ENCODE results near the gene PSORS1C1. TPM values are rescaled to one million over a fixed set of nuclear protein-coding genes. Genes with fewer than 3 reads are reported as not detected.

PSORS1C1 gene
- total RNA-seq, 1 experiment from 2014 or later = 0.39 TPM

DNA sequence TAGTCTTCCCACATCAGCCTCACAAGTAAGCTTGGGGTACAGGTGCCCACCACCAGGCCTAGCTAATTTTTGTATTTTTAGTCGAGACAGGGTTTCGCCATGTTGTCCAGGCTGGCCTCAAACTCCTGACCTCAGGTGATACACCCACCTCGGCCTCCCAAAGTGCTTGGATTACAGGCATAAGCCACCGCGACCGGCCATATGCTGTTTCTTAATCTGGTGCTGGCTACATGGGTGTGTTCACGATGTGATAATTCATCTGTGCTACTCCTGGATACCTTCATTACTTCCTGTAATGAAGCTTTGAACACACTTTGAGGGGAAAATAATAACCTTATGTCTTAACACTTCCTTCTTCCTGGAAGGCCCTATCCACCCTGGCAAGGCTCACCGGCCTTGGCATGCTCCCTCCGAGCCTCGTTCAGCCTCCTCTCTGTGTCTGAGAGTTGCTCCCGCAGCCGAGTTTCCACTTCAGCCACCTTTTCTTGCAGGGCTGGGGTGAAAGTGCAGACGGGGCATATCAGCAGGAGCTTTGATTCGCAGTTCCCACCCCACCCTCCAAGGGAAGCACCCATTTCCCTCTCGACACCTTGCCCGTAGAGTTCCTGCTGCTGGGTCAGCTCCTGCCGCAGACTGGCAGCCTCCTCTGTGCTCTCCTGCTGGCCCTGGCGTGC, 29.8 kb downstream of the PSORS1C1 start:
- H3K9me3 ChIP-seq (replicated peaks) = no peaks in the 10 kb centered on the region
- H3K36me3 ChIP-seq = peaks cover 37% of the 10 kb centered on the region
- no peak for DNase-seq (ENCODE audit: low read depth in 1 of 2, low spot score in 2 of 2)
- H3K27me3 ChIP-seq (replicated peaks) = no peaks in the 10 kb centered on the region
- H3K4me3 ChIP-seq = no peak overlapping the region
- no peak overlapping the region for H3K27ac ChIP-seq
- H3K4me1 ChIP-seq (replicated peaks) = peaks cover 9% of the 10 kb centered on the region

DNA sequence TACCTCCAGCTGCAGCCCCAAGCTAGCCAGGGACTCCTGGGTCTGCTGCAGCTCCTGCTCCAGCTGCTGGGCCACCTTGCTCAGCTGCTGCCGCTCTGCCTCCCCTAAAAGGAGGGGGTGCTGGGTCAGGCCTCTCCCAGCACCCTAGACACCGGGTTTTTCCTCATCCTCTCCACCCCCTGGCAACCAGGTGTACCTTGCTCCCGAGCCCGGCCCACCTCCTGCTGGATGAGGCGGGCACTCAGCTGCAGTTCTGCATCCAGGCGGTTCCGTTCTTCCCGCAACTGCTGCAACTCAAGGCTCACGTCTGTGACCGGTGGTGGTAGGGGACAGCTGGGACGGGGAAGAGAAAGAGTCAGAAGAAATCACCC, 30.4 kb downstream of the PSORS1C1 start:
- H3K4me1 ChIP-seq (replicated peaks) = 0 out of 2 replicates have a peak, but pooled peaks cover 4% of the 10 kb centered on the region
- DNase-seq (ENCODE audit: low read depth in 1 of 2, low spot score in 2 of 2) = no peak
- H3K4me3 ChIP-seq = no peak overlapping the region
- H3K9me3 ChIP-seq (replicated peaks) = no peaks in the 10 kb centered on the region
- peaks cover 42% of the 10 kb centered on the region for H3K36me3 ChIP-seq
- no peak overlapping the region for H3K27ac ChIP-seq
- H3K27me3 ChIP-seq (replicated peaks) = no peaks in the 10 kb centered on the region

DNA sequence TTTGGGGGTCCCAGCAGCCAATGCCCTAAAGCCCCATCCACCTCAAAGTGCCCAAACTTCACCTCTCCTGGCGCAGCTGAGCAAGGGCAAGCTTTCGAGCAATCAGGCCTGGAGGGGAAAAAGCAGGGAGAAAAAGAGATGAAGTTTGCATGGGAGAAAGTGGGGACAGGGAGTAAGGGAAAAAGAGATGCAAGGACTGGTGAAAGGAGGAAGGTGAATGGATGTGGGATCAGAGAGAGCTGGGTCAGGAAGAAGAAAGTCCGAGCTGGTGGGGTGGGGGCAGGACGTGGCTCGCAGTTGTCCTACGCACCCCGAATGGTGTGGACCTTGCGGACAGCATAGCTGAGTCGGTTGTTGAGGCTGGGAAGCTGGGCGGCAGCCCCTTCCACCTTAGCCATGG, 30.8 kb downstream of the PSORS1C1 start:
- H3K4me3 ChIP-seq = no peak overlapping the region
- H3K9me3 ChIP-seq (replicated peaks) = no peaks in the 10 kb centered on the region
- no peaks in the 10 kb centered on the region for H3K27me3 ChIP-seq (replicated peaks)
- no peak for DNase-seq (ENCODE audit: low read depth in 1 of 2, low spot score in 2 of 2)
- no peak overlapping the region for H3K27ac ChIP-seq
- peaks cover 47% of the 10 kb centered on the region for H3K36me3 ChIP-seq
- 0 out of 2 replicates have a peak, but pooled peaks cover 4% of the 10 kb centered on the region for H3K4me1 ChIP-seq (replicated peaks)

DNA sequence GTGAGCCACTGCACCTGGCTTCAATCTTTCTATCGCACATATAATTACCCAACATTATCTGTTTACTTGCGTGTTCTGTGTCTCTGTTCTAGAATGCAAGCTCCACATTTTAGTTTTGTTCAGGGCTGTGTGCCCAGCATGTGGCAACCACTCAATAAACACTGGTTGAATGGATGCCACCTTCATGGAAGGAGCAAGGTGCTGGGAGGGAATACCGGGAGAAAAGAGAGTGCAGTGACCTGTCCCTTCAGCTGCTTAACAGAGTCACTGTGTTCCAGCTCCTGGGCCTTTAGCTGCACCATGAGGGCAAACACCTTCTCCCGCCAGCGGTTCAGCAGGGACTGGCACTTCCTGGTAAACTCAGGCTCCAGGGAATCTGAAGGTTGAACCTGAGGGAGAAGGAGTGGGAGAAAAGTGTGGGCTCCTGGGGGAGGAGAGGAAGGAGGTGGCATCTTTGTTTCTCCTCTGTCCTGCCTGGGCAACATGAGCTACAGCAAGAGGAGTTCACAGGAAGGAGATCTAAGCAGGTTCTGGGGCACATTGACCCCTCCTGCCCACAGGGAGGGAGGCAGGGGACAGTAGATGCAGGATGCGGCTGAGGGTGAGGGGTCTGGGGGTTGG, 35.3 kb downstream of the PSORS1C1 start:
- no peak overlapping the region for H3K27ac ChIP-seq
- no peak overlapping the region for H3K4me3 ChIP-seq
- H3K4me1 ChIP-seq (replicated peaks) = no peaks in the 10 kb centered on the region
- no peaks in the 10 kb centered on the region for H3K9me3 ChIP-seq (replicated peaks)
- H3K36me3 ChIP-seq = peaks cover 39% of the 10 kb centered on the region
- H3K27me3 ChIP-seq (replicated peaks) = no peaks in the 10 kb centered on the region
- DNase-seq (ENCODE audit: low read depth in 1 of 2, low spot score in 2 of 2) = no peak

DNA sequence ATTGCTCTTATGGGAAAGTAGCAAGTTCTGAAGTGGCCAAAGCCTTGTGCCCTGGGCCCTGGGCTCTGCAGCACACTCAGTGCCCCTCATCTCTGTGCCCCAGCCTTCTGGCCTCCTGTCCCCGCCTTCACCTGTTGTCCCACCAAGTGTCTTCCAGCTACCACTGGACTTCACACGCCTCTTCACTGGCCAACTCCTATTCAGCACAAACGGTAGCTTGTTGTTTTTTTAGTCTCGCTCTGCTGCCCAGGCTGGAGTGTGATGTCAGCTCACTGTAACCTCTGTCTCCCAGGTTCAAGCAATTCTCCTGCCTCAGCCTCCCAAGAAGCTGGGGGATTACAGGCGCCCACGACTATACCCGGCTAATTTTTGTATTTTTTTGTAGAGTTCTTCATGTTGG, 38.2 kb downstream of the PSORS1C1 start:
- no peaks in the 10 kb centered on the region for H3K9me3 ChIP-seq (replicated peaks)
- no peak overlapping the region for H3K27ac ChIP-seq
- no peaks in the 10 kb centered on the region for H3K27me3 ChIP-seq (replicated peaks)
- H3K4me3 ChIP-seq = no peak overlapping the region
- H3K4me1 ChIP-seq (replicated peaks) = peaks cover 6% of the 10 kb centered on the region
- DNase-seq (ENCODE audit: low read depth in 1 of 2, low spot score in 2 of 2) = no peak
- H3K36me3 ChIP-seq = peaks cover 38% of the 10 kb centered on the region

DNA sequence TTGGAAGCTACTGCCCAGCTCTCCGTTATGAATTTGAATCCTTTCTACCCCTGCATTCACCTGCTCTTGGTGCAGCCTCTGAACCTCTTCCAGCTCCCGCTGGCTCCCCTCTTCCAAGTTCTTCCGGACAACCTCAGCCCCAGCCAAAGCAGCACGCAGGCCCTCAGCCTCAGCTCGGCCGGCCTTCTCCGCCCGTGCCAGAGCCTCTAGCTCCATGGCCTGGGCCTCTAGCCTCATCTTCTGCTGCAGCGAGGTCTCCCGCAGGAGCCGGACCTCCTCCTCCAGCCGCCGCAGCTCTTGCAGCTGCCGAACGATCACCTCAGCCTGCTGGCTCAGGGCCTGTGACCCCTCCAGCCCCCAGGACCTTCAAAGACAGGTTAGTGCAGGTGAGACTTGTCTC, 39.8 kb downstream of the PSORS1C1 start:
- Histone ChIP-seq H3K9me3 (replicated peaks) (no peaks in the 10 kb centered on the region), H3K36me3 (peaks cover 40% of the 10 kb centered on the region), H3K4me1 (replicated peaks) (peaks cover 10% of the 10 kb centered on the region), H3K4me3 (no peak overlapping the region), H3K27ac (no peak overlapping the region), H3K27me3 (replicated peaks) (no peaks in the 10 kb centered on the region)
- no peak for DNase-seq (ENCODE audit: low read depth in 1 of 2, low spot score in 2 of 2)

DNA sequence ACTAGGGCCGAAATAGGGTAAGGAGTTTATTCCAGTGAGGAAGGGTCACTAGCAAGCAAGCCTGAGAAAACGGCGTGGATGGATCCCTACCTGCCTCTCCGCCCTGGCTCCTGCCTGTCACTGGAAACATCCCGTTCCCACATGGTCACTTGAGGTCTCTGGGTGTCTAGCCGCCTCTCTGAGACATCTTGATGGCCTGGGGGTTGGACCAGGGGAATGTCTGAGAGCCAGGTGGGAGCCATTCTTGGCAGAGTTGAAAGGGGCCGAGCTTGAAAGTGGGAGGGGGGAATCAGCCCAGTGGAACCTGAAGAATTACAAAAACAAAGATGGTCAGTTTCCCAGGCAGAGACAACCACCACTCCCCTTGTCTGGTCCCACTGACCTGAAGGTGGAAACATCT, 42.0 kb downstream of the PSORS1C1 start:
- Histone ChIP-seq H3K27ac (no peak overlapping the region), H3K4me1 (replicated peaks) (peaks cover 17% of the 10 kb centered on the region), H3K9me3 (replicated peaks) (no peaks in the 10 kb centered on the region), H3K36me3 (peaks cover 45% of the 10 kb centered on the region), H3K27me3 (replicated peaks) (no peaks in the 10 kb centered on the region), H3K4me3 (no peak overlapping the region)
- no peak for DNase-seq (ENCODE audit: low read depth in 1 of 2, low spot score in 2 of 2)

DNA sequence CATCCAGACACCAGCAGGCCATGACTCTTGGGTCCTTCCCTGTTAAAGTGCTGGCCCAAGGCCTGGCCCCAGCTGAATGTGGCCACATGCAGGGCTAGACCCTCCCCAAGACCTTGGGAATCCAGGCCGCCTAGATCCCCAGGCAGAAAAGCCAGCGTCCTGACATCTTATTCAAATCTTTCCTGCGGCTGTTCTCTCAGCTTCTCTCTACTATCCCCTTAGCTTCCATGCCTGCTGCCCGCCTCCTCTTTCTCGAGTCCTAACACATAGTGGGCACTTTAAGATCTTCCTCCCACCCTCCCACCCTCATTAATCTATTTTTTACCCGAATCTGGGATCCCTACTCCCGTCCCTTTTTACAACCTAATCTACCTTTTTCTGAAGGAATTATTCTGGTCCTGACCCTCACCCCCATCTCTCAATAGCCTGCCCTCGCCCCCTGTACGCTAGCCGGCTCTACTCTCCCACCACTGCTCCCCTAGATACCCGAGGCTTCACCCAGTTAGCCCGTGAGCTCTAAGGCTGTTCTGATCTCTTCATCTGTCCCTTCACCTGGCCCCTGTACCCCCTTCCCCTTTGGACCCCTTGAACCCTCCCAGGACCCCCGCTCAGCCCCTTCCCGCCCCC, 43.0 kb downstream of the PSORS1C1 start, which contains the start of gene CCHCR1:
CCHCR1 (minus strand) TSS at position 290 of the 627 bp plus-strand sequence; CDS start at position 88, 202 bp downstream.
- H3K27me3 ChIP-seq (replicated peaks) = no peaks in the 10 kb centered on the region
- no peak for DNase-seq (ENCODE audit: low read depth in 1 of 2, low spot score in 2 of 2)
- H3K4me3 ChIP-seq = peak within 1 kb of the TSS; percentile 62
- H3K36me3 ChIP-seq = peaks cover 55% of the 10 kb centered on the region
- peaks cover 17% of the 10 kb centered on the region for H3K4me1 ChIP-seq (replicated peaks)
- peak within 1 kb of the TSS; percentile 59 for H3K27ac ChIP-seq
- no peaks in the 10 kb centered on the region for H3K9me3 ChIP-seq (replicated peaks)

DNA sequence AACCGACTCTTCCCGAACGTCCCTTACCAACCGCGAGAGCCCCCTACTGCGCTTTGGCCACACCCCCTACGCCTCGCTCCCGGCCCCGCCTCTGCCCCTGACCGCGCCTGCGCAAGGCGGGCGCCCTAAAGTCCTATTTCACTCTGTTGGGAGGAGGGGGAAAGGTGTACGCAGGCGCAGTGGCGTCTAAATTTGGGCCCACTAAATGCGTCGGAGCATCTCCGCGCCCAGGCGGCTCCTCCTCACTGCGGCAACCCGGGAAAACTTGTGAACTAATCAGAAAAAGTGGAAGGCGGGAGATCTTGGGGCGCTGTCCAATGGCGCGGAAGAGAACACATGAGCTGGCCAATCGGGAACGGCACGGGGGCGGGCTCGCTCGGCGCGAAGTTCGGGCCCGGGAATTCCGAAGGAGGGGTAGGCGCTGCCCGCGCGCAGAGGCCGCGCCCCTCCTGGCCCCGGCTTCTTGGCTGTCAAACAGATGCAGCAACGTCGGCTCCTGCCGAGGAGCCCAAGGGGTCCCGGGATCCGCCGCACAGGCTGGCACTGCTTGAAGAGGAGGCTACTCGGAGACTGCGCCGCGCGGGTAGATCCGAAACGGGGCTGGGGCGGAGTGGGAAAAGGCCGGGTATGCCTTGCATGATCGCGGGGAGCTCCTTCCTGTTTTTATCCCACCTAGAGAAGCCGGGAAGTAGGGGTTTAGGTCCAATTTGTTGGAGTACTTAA, 43.7 kb downstream of the PSORS1C1 start, which contains the start of gene TCF19:
TCF19 (plus strand) TSS at position 450 of the 723 bp plus-strand sequence. CDS start 881 bp downstream, outside the sequence.
- H3K4me1 ChIP-seq (replicated peaks) = peaks cover 17% of the 10 kb centered on the region
- no peaks in the 10 kb centered on the region for H3K27me3 ChIP-seq (replicated peaks)
- no peaks in the 10 kb centered on the region for H3K9me3 ChIP-seq (replicated peaks)
- H3K4me3 ChIP-seq = peak within 1 kb of the TSS; percentile 62
- peaks cover 60% of the 10 kb centered on the region for H3K36me3 ChIP-seq
- DNase-seq (ENCODE audit: low read depth in 1 of 2, low spot score in 2 of 2) = peak; percentile 99
- H3K27ac ChIP-seq = peak within 1 kb of the TSS; percentile 59

DNA sequence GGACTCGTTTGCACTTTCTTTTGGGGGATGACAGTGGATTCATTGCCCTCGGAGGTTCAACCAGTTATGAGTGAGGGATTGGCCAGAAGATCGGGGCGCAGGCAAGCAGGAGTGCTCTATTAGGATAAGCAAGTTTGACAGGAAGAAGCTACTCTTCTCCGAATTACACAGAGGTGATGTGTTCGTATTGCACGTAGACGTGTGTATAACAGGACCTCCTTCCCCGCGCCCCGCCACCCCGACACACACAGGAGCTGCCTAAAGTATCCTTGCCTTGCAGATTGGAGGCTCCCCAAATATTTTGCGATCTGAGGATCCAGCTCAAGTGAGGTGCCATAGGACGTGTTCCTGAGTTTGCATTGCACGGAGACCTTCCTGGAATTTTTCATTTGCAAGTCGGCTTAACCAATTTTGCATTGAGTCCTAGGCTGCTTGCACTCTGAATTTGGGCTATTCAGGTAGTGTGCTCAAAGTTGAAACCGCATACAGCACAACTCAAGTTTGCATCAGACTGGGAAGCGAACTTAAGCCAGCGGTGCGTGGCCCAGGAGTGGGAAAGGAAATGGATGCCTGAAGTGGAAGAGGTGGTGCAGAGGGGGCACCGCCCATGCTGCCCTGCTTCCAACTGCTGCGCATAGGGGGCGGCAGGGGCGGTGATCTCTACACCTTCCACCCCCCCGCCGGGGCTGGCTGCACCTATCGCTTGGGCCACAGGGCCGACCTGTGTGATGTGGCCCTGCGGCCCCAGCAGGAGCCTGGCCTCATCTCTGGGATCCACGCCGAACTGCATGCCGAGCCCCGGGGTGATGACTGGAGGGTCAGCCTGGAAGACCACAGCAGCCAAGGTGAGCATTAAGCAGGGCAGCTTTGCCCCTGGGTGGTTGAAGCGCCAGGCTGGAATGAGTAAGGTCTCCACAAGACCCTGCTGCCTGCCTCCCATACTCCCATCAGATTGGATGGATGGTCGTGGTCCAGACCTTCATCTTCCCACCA, 44.6 kb downstream of the PSORS1C1 start:
- peak overlapping the region; percentile 23; the same call in 1 of the 2 replicates for H3K27ac ChIP-seq
- peak overlapping the region; percentile 62 for H3K4me3 ChIP-seq
- peaks cover 67% of the 10 kb centered on the region for H3K36me3 ChIP-seq
- no peak for DNase-seq (ENCODE audit: low read depth in 1 of 2, low spot score in 2 of 2)
- no peaks in the 10 kb centered on the region for H3K27me3 ChIP-seq (replicated peaks)
- no peaks in the 10 kb centered on the region for H3K9me3 ChIP-seq (replicated peaks)
- peaks cover 17% of the 10 kb centered on the region for H3K4me1 ChIP-seq (replicated peaks)

DNA sequence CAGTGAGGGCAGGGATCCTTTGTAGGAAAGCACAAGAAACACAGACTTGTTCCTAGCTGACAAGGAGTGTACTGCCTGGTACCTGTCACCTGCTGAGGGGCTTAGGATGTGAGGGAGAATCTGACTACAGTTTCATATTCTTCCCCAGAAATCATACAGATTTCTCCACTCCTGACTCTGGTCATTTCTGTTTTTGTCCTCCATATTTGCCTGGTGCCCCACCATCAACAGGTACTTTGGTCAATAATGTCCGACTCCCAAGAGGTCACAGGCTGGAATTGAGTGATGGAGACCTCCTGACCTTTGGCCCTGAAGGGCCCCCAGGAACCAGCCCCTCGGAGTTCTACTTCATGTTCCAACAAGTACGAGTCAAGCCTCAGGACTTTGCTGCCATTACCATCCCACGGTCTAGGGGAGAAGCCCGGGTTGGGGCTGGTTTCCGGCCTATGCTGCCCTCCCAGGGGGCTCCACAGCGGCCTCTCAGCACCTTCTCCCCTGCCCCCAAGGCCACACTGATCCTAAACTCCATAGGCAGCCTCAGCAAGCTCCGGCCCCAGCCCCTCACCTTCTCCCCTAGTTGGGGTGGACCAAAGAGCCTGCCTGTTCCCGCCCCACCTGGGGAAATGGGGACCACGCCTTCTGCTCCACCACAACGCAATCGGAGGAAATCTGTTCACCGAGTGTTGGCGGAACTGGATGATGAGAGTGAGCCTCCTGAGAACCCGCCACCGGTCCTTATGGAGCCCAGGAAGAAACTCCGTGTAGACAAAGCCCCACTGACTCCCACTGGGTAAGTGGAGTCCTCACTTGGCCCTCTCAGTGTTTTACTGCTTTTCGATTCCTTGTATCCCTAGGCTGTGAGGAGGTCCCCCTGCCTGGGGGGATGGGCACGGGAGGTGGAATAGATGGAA, 46.9 kb downstream of the PSORS1C1 start:
- Histone ChIP-seq H3K36me3 (peaks cover 57% of the 10 kb centered on the region), H3K9me3 (replicated peaks) (no peaks in the 10 kb centered on the region), H3K4me3 (no peak overlapping the region), H3K27ac (no peak overlapping the region), H3K4me1 (replicated peaks) (peaks cover 17% of the 10 kb centered on the region), H3K27me3 (replicated peaks) (no peaks in the 10 kb centered on the region)
- no peak for DNase-seq (ENCODE audit: low read depth in 1 of 2, low spot score in 2 of 2)
